ENCODE measurements around the gene EFCAB5.
A peak's percentile ranks its signal among the peaks of the same experiment; 100 is the strongest.
"Not testable (repeated sequence)": the region's sequence is repeated elsewhere in the genome, so short reads cannot be mapped to it uniquely, and the experiment has no call there.

Gene EFCAB5

DNA sequence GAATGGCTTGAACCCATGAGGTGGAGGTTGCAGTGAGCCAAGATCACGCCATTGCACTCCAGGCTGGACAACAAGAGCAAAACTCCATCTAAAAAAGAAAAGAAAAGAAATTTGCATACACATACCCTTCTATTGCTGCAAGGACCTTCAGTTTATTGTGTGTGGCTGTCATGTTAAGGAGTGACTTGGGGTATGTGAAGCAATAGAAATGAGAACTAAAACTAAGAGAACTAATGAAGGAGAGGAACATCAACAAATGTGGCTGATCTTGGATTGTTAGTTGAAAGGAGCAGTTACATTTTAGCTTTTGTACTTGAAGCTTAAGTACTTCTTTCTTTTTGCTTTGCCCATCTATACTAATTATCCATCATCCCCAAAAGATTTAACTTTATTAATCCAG is 162.5 kb downstream of the EFCAB5 start:
- no peak for DNase-seq

- no peak for DNase-seq
Observed at GRCh38 chr17:30104575-30105339, 163.3 kb downstream of the EFCAB5 start.

DNA sequence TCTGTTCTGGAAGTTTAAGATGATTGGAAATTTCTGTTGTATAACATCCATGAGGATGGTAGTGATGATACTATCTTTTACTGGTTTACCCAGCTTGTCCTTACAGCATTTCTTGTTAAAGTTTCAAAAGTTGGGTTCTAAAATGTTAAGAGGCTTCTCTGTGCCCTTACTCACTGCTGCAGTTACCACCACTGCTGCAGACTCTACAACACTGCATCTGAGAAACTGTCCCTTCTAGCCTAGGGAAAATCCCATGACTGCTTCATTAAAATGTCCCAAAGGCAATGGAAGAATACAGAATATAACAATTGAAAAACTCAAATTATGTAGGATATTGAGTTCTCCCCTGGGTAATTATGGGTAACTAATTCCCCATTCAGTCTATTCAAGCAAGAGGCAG is 171.4 kb downstream of the EFCAB5 start:
- no peak for DNase-seq

GRCh38 chr17:30113213-30113612 is 171.8 kb downstream of the EFCAB5 start:
- DNase-seq, result no peak

DNA sequence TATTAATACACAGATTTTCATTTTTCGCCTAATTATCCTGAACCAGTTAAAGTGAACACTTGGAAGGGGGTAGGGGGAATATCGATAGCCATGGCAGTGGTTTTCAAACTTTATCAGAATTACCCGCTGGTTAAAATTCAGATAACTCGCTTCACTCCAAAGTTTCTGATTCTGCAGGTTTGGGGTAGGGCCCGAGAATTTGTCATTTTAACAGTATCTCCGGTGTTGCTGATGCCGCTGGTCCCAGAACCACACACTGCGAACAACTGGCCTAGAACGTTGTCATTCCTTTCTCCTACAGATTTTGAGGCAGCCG is 174.9 kb downstream of the EFCAB5 start:
- DNase-seq, result no peak

GRCh38 chr17:30116661-30117551 is 175.5 kb downstream of the EFCAB5 start, which contains the start of gene NSRP1:
NSRP1 (plus strand) TSS chr17:30116816; CDS start chr17:30116844, 28 bp downstream.
- peak; percentile 79 for DNase-seq

GRCh38 chr17:30117675-30118081 is 176.2 kb downstream of the EFCAB5 start:
- DNase-seq, result no peak

- DNase-seq, result not testable (repeated sequence)
Observed at GRCh38 chr17:30118635-30119034, 177.2 kb downstream of the EFCAB5 start.

GRCh38 chr17:30124273-30124796 is 182.9 kb downstream of the EFCAB5 start:
- no peak for DNase-seq

- no peak for DNase-seq
Observed at GRCh38 chr17:30130121-30130520, 188.7 kb downstream of the EFCAB5 start.

DNA sequence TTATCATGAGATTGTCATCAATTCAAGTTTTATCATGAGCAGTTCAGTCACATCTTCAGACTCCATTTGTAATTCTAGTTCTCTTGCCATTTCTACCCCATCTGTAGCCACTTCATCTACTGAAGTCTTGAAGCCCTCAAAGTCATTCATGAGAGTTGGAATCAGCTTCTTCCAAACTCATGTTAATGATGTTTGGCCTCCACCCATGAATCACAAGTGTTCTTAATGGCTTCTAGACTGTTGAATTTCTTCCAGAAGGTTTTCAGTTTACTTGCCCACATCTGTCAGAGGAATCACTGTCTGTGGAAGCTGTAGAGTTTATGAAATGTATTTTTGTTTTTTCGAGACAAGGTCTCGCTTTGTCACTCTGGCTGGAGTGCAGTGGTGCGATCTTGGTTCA is 191.2 kb downstream of the EFCAB5 start:
- DNase-seq, result no peak

GRCh38 chr17:30133197-30133596 is 191.8 kb downstream of the EFCAB5 start:
- DNase-seq, result no peak

GRCh38 chr17:30134551-30134950 is 193.1 kb downstream of the EFCAB5 start:
- no peak for DNase-seq

- no peak for DNase-seq
Observed at GRCh38 chr17:30137158-30137557, 195.7 kb downstream of the EFCAB5 start.

- DNase-seq, result not testable (repeated sequence)
Observed at GRCh38 chr17:30147860-30148259, 206.4 kb downstream of the EFCAB5 start.

GRCh38 chr17:30148376-30148775 is 206.9 kb downstream of the EFCAB5 start:
- no peak for DNase-seq

DNA sequence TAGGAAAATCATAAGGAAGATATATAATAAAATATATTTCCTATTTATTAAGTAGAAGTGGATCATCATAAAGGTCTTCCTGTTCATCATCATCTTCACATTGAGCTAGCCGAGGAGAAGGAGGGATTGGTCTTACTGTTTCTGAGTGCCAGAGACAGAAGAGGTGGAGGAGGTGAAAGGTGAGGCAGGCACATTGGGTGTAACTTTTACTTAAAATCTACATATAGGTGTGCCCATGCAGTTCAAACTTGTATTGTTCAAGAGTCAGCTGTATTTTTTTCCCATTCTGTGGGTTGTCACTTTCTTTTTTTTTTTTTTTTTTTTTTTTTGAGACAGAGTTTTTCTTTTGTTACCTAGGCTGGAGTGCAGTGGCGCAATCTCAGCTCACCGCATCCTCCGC is 210.0 kb downstream of the EFCAB5 start:
- no peak for DNase-seq

DNA sequence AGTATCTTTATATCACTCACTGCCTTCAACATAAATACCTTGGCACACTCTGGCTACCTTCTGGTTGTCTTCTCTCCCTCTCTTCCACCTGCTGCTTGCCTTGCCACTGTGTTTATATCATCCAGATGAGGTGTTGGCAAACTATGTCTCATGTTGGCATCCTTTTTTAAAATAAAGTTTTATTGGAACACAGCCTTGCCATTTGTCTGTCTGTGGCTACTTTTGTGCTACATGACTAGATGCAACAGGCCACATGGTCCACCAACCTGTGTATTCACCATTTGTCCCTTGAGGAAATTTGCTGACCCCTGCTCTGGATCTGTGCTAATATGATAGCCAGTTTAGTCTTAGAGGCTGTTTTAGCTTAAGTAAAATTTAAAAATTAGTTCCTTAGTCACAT is 212.0 kb downstream of the EFCAB5 start:
- DNase-seq, result no peak

DNA sequence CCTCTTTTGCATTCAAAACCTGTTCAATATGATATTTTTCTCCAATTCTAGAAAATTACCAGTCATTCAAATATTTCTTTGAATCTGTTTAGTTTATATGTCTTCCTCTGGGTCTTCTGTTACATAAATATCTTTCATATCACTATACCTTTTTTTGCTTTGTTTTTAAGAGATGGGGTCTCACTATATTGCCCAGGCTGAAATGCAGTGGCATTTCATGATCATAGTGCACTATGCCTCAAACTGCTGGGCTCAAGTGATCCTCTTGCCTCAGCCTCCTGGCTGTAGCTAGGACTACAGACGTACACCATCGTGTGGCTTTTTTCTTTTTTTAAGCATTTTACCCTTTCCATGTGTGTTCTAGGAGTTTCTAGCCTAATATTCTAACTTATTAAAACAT is 214.0 kb downstream of the EFCAB5 start:
- no peak for DNase-seq
